GM19238 (cell line): ENCODE results near the gene GALC.
"Not testable (repeated sequence)": the region's sequence is repeated elsewhere in the genome, so short reads cannot be mapped to it uniquely, and the experiment has no call there.

ENCODE experiments used
- DNase-seq: peaks from one replicate; pipeline ENCODE4 v3.0.0; 2011; ENCODE audit warnings: low spot score; ENCODE audit not compliant: insufficient read length

Gene GALC

DNA sequence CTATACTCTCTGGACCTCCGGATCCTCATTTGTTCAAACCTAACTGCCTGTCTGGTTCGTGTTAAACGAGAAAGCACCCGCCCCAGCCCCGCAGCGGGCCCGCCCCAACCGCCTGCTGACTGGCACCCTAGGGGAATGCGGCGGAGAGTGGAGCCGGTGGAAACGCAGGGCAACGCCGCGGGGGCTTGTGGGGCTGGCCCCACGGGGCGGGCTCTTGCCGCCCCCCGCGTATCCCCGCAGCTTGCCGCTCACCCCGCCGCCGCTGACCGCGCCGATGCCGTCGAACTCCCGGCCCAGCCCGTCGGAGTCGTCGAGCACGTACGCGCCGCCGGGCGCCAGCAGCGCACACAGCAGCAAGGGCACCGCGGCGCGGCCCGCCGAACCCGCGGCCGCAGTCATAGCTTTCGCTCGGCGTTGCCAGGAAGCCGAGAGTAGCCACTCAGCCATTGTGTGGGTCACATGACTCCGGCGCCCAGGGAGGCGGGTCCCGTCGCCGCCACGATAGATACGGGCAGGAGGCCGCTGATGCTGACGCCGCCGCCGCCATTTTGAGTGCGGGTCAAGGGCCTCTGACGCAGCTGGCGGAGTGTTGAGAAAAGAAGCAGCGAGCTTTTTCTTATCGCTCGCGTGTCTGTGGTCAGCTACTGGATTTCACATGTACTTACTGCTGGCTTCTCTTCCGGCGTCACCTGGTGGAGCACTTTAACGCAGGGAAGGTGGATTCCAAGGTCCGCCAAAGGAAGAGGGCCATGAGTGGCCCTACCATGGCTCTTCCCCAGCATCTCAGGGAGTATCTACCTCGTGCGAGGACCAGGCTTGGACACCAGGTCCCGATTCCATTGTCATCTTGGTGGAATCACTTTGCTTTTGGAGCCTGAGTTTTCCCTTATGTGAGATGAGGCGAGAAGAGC, at the start of gene GALC:
Gene GALC, minus strand, starts transcription at position 465 of the 911 bp plus-strand sequence. Its CDS starts 18 bp downstream, at position 447.
- DNase-seq: peak; percentile 67

DNA sequence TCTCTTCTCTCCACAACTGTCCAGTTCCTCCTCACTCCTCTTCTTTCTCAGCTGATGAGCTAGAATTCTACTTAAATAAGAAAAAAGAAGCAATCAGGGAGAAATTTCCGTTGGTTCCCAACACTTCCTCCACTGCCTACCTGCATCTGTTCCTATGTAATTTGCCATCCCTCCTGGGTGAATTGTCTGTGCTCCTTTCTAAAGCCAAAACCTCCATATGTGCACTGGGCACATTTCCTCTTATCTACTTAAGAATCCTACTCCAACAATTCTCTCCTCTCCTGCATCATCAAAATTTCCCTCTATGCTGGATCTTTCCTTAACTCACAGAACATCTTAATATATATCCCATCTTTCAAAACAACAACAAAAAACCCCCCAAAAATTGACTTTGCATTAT, 47.2 kb upstream of the GALC start:
- DNase-seq: no peak

DNA sequence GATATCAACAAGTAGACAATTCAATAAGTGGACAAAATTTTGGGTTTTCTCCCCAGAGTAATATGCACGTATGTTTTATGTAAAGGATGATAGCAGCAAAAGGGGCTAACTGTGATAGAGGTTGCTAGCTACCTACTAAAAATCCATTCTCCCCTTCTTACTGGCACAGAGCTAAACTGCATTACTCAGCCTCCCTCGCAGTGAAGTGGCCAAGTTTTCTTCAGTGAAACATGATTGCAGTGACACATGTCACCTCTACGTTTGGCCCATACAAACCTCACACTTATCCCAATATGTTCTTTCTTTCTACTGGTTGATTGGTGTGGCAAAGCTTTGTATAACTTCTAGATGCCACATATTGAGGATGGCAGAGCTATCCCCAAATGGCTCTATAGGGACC, 46.2 kb upstream of the GALC start:
- no peak for DNase-seq

DNA sequence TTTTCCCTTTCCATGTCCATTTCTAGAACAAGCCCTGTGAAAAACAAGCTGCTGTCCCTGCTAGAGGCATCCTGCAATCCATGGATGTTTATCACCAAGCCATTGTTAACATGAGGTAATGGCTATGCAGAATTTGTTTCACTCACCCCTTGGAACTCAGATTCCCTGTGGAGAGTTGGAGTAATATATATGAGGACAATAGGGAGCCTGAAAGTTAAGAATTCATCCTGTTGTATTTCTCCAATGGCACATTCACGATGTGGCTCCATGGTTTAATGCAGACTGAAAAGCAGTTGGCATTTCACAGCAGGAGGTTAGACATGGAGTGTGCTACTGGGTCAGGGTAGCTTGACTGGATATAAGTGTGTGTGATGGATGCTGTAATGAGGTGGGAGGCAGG, 44.3 kb upstream of the GALC start:
- DNase-seq: no peak

DNA sequence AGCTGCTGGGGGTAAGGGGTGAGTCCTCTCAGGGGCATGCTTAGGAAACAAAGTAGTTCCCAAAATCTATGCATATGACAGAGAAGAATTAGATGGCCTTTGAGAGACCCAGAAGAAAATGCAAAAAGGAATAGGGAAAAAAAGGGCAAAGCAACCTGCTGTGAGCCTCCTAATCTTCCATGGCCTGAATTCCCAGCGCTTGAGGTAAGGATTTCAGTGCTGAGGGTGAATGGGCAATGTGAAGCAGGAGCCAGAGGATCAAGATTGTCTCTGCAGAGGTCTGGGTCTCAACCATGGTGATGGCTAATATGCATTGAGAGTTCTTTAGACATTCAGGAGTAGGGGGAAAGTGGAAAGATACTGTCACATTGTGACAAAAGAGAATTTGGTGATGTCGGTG, 43.4 kb upstream of the GALC start:
- no peak for DNase-seq

DNA sequence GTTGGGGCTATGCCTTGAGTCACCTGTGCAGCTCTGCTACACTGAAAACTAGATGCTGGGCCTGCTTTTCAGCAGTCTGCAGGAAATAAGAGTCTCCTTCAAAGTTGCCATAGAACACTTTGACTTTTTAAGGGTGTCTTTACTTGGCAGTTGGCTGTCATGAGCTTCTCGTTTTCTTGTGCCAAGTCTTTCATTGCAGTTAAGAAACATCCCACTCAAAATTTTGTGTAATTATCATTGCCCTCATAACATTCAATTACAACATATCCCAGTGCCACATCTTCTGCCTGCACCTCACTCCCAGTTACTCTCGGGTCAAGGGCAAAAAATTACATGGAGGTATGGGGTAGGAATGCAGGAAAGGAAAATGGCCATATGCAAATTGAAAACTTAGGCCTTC, 41.1 kb upstream of the GALC start:
- DNase-seq: no peak

DNA sequence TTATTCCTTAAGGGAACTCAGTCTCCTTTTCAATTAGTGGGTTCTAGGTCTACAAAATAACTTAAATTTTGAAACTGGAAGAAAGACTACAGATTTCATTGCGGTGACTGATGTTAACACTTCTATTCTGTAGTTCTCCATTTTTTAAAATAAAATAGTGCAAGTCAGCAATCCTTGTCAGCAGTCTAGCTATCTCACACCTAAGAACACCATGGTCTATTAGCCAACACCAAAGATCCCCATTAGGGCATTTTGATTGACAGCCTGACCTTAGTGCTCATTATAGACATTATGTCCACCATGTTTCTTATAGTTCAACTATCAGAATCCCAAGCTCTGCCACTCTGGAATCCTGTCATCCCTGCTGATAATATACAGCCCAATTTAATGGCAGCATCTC, 39.4 kb upstream of the GALC start:
- no peak for DNase-seq

DNA sequence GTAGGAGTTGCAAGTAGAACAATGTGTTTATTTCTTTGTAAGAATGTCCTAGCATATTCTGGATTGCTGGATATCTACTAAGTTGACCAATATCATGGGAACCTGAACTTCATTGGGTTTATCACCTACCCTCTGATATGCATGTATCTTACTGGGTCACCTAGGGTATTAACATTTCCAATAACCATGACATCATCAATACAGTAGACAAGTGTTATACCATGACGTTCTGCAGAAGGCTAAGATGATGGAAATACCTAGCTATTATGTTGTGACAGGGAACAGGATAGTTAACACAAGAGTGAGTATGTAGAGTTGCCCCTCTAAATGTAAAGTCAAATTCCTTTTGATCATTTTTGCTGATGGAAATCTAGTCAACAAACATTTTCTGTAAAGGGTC, 37.9 kb upstream of the GALC start:
- DNase-seq: no peak

DNA sequence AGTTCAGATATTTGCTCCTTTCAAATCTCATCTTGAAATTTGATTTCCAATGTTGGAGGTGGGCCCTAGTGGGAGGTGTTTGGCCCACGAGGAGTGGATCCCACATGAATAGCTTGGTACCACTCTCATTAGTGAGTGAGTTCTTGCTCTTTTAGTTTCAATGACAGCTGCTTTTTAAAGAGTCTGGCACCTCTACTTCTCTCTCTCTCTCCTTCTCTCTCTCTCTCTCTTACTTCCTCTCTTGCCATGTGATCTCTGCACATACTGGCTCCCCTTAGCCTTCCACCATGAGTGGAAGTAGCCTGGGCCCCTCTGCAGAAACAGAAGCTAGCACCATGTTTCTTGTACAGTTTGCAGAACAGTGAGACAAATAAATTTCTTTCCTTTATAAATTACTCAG, 37.1 kb upstream of the GALC start:
- no peak for DNase-seq

DNA sequence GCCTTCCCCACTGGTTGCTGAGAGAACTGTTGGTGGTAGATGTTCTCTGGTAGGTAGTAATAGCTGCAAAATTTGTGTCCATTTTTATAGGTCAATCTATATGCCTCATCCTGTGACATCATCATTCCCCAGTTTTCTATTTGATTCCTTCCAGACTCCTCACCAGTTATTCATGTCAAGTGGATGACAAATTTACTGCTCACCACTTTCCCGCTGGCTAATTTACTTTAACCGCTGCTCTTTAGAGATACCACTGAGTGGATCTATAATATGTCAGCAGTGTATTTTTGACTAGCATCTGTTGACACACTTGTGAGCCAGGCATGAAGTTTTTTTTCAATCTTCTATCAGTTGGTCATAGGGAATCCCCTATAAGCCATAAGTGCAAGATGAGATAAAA, 36.5 kb upstream of the GALC start:
- DNase-seq: no peak

DNA sequence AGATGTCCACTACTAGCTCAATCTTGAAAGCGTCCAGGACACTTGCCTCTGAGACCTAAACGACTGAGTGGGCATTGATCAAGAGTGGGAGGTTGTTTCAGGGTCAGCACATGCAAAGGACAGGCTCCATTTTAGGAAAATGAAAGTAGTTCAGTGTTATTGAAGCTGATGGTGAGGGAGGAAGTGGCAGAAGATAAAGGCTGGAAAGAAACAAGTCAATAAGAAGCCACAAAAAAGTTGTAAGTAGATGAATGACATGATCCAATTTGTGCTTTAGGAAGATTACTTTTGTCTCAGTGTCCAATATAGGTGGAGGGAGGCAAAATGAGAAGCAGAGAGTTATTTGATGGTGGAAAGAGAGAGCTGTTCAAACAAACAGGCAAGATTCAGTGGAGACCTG, 33.9 kb upstream of the GALC start:
- DNase-seq: no peak

DNA sequence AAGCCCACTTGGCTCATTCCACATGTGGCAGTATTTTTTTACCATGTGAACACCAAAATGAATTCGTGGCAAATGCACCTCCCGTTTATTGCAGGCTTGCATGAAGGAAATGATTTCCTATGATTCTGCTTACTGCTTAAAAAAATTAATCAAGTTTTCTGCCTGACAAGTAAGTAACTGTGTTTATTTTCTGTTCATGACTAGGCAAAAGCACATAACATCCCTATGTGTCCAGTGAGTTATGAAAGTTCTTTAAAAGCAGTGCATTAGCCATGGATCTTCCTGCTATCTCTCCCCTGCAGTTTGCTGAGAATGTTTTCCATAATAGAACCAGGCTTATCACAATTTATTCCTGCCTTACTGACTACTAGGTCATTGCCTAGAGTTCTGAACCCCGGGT, 32.3 kb upstream of the GALC start:
- no peak for DNase-seq

DNA sequence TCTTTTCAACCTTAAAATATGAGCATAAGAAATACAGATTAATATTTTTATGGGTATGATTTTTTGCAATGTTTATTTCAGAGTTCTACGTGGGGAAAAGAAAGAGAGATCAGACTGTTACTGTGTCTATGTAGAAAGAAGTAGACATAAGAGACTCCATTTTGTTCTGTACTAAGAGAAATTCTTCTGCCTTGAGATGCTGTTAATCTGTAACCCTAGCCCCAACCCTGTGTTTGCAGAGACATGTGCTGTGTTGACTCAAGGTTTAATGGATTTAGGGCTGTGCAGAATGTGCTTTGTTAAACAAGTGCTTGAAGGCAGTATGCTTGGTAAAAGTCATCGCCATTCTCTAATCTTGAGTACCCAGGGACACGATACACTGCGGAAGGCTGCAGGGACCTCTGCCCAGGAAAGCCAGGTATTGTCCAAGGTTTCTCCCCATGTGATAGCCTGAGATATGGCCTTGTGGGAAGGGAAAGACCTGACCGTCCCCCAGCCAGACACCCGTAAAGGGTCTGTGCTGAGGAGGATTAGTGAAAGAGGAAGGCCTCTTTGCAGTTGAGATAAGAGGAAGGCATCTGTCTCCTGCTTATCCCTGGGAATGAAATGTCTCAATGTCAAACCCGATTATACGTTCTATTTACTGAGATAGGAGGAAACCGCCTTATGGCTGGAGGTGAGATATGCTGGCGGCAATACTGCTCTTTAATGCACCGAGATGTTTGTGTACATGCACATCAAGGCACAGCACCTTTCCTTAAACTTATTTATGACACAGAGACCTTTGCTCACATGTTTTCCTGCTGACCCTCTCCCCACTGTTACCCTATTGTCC, 31.5 kb upstream of the GALC start:
- DNase-seq: not testable (repeated sequence)

DNA sequence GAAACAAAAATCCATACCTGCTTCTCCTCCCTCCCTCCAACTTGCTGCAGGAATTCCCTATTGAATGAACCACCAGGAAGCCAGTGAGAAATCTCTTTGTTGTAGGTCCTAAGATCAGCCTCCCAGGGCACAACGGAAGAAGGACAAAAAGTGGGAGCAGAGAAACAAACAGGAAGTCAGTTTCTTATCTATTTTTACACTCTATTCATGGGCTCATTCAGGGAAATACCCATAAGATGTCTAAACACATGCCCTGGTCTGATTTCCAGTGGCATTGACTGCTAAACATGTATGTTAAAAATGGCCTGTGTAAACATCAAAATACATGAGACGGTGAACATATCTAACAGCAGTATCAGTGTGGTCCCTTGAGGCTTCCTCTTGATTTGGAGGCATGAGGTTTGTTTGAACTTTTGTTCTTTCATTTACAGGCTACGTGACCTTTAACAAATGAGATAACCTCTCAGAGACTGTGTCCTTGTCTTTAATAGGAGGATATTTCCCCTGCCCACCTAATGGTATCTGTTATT, 30.7 kb upstream of the GALC start:
- no peak for DNase-seq

DNA sequence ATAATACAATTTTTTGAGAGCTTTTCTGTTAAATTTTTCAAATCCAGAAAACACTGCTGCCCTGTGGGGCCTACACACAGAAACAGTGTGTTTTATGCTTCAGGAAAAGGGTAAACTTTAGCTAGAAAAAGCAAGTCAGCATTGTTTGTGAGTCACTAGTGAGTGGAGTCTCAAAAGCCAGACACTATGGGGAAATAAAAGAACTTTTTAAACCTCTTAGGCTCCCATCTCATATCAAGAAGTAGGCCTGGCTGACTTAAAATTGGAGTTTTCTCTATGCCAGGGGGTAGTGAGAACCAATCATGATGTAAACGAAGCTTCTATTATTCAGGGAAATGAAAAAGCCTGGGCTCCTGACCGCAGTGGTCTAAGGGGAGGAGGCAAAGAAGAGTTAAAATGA, 24.6 kb upstream of the GALC start:
- no peak for DNase-seq

DNA sequence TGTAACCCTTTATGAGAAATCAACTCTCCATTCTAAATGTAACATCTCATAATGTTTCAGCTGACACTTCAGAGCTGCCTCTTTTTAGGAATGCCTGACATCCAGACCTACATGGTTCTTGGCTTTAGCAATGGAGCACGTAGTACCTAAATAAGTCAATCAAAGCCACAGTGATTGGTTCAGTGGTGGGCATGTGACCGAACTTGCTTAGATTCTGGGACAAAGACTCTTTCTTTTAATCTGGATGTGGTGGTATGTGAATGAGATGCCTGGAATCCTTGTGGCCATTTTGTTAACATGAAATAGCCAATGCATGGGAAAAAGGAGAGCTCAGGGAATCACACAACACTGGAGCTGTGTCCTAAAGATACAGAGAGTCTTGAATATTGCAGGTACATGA, 23.8 kb upstream of the GALC start:
- DNase-seq: no peak

DNA sequence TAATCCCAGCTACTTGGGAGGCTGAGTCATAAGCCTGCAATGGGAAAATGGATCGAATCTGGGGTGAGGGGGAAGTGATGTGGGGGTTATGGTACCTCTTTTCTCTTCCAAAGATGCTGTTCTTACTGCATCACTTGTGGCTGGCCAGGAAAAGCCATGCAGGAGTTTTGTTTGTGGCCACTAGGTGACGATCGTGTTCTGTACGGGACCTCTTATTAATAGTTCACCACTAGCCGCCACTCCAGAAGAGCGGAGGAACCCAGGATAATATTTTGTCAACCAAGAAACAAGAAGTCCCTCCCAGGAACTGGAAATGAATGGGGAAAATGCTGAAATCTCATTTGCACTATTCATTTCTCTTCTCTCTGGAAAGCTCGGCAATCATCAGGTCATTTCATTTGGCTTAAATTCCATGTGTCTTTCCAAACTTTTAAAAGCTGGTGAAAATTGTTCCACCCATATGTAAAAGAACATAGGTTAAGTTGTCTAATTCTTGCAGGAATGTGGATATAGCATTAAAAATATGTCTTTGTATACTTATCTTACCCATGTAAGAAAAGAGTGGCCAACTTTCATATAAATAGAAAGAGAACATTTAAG, 20.9 kb upstream of the GALC start:
- no peak for DNase-seq

DNA sequence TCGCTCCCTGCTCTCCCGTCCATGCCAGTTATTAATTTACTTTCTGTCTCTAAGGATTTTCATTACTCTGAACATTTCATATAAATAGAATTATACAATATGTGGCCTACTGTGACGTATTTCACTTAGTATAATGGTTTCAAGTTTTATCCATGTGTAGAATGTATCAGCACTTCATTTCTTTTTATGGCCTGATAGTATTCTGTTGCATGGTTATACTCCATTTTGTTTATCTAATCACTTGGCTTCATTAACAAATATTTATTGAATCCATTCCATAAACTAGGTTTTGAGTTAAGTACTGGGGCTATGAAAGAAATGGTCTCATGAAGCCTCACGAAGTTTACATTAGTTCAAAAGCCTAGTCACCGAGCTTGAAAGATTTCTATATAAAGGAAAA, 19.5 kb upstream of the GALC start:
- DNase-seq: no peak

DNA sequence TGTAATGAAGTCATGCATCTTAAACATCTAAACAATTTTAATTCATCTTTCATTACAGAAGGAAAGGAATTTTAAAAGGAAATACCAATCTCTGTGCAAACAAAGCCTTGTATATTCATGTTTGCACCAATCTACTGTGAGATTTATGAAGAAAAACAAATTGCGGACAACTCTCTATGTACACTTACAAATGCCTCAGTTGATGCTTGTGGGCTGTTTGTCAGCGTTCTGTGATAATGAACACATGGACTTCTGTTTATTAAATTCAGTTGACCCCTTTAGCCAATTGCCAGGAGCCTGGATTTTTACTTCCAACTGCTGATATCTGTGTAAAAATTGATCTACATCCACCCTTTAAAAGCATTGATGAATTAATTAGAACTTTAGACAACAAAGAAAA, 17.3 kb upstream of the GALC start:
- DNase-seq: no peak

DNA sequence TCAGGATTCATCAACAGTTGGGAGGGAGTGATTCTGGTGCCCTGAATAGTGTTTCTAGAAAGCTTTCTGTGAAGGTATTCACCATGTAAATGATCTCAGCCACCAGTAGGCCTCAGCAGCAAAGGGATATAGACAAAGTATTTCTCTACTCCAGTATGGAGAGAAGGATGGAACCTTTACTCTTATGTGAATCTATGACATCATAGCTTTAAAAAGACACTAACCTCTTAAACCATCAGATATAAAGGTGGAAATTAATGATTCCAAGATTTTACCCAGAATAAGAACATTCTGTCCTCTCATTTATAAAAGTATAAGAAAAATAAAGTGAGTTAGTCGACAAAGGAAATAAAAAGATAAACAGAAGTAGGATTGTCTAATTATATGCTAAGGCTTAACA, 16.5 kb upstream of the GALC start:
- no peak for DNase-seq

DNA sequence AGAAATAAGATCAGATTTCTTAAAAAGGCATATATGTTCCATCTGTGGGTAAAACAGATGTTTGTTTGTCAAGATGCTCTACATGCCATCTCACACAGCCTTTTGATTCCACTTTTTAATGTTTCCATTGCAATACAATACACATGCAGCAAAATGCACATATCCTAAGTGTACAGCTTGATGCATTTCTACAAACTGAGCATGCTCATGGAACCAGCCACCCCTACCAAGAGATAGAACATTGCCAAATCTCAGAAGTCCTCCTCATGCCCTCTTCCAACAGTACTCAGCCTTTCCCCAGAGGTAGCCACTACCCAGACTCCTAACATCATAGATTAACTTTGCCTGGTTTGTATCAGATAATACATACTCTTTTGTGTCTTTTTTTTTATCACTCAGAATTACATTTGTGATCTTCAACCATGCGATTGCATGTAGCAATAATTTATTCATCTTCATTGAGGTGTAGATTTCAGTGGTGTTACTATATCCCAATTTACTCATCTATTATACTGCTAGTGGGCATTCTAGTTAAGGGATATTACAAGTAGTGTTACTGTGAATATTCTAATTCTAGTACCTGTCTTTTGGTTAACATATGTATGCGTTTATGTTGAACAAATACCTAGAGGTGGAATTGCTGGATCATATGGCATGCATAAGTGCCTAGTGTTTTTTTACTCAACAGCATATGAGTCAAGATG, 15.2 kb upstream of the GALC start:
- DNase-seq: no peak
